Upper lobe of left lung (tissue), 6 donors: ENCODE data around the gene SFT2D1. TPM values are rescaled to one million over a fixed set of nuclear protein-coding genes. Genes with fewer than 3 reads are reported as not detected.

Source experiments
- ATAC-seq, 2 donors: fragments of 200-7000 bp; cut with Tn5 transposase; one replicate each; pipeline ENCODE4 v1.9.1; 2022; ENCODE audit warnings: mild to moderate bottlenecking in 2 of 2, moderate library complexity in 2 of 2; ENCODE audit not compliant: low FRiP score in 2 of 2
- DNase-seq, 2 donors: peaks; one replicate each; pipeline ENCODE4 v3.0.0-alpha.2; 2019 to 2020
- H3K27ac ChIP-seq, 4 donors: fragments of 200-600 bp; sonication (generic); one replicate each; pipeline ENCODE4 v1.5.1; 2016 to 2019
- H3K27me3 ChIP-seq, 4 donors: fragments of 200-600 bp; sonication (generic); one replicate each; pipeline ENCODE4 v1.5.1; 2017 to 2019
- H3K36me3 ChIP-seq, 4 donors: fragments of 200-600 bp; sonication (generic); one replicate each; pipeline ENCODE4 v1.5.1; 2016 to 2019
- H3K4me1 ChIP-seq, 4 donors: fragments of 200-600 bp; sonication (generic); one replicate each; pipeline ENCODE4 v1.5.1; 2018 to 2019
- H3K4me3 ChIP-seq, 4 donors: fragments of 200-600 bp; sonication (generic); one replicate each; pipeline ENCODE4 v1.5.1; 2017 to 2019; ENCODE audit warnings: mild to moderate bottlenecking in 2 of 4, moderate library complexity in 1 of 4
- H3K9me3 ChIP-seq, 4 donors: fragments of 200-600 bp; sonication (generic); one replicate each; pipeline ENCODE4 v1.5.1; 2018 to 2019
- CTCF ChIP-seq, 6 experiments: fragments of 450-650 bp in 4 of 6; fragments of 200-600 bp in 2 of 6; sonication (generic) in 2 of 6; IDR thresholded peaks; one replicate each; pipeline ENCODE4 v1.5.1; 2016 to 2019; ENCODE audit warnings: antibody characterized with exemption in 6 of 6
- EP300 ChIP-seq, 4 donors: sonication (generic); formaldehyde crosslinking; IDR thresholded peaks; one replicate each; pipeline ENCODE4 v1.5.1; 2017; ENCODE audit warnings: antibody characterized with exemption in 4 of 4, control low read depth in 2 of 4
- POLR2A ChIP-seq, 4 donors: fragments of 450-650 bp; IDR thresholded peaks; one replicate each; pipeline ENCODE4 v1.5.1; 2016 to 2017; ENCODE audit warnings: antibody characterized with exemption in 4 of 4, mild to moderate bottlenecking in 2 of 4
- POLR2AphosphoS5 ChIP-seq, 2 donors: sonication (generic); formaldehyde crosslinking; IDR thresholded peaks; one replicate each; pipeline ENCODE4 v1.5.1; 2017; ENCODE audit warnings: antibody characterized with exemption in 2 of 2
- WGBS, 2 donors: methylation state at CpG; one replicate each; pipeline ENCODE4 v1.1.5; 2017 to 2018; 5-methylcytosine and 5-hydroxymethylcytosine counted together
- total RNA-seq, 6 donors: library from RNA; depleted of rRNA in 4 of 6; stranded (reverse); fragments of >200 nt in 4 of 6; gene quantifications; one replicate each; pipeline versions ENCODE4 v1.1.0 to v1.2.1, GENCODE V29; 2016 to 2021
- donor health status: DM: no; HTN: no; CAD: no; lungs with moderate emphysema.
- donor health status: DM: no; HTN: yes; CAD: no; lungs with severe emphysema.

The SFT2D1 gene
- total RNA-seq, 6 donors from 2014 or later, result 8.4 to 56.5 (median 44.9) TPM

- Histone ChIP-seq H3K4me1 (peaks cover under 1 to 5% (median 4%) of the 10 kb centered on the region in 4 donors), H3K9me3 (no peaks in the 10 kb centered on the region), H3K27me3 (peaks cover 0 to 12% (median 3%) of the 10 kb centered on the region in 4 donors), H3K36me3 (no peaks in the 10 kb centered on the region), H3K4me3 (no peak overlapping the region), H3K27ac (no peak overlapping the region)
- ATAC-seq (no peak), DNase-seq (no peak)
- WGBS, 2 donors, result 88 to 90% methylated on average over 17 of the region's 17 CpGs
- TF ChIP-seq POLR2AphosphoS5 (IDR thresholded peaks at IDR 0.05), result no peak
- TF ChIP-seq CTCF (IDR thresholded peaks at IDR 0.05), result no peak
- TF ChIP-seq EP300 (IDR thresholded peaks at IDR 0.05), result no peak
- TF ChIP-seq POLR2A (IDR thresholded peaks at IDR 0.05), result no peak
Measured at GRCh38 chr6:166301611-166302529, 40.5 kb downstream of the SFT2D1 start.

DNA sequence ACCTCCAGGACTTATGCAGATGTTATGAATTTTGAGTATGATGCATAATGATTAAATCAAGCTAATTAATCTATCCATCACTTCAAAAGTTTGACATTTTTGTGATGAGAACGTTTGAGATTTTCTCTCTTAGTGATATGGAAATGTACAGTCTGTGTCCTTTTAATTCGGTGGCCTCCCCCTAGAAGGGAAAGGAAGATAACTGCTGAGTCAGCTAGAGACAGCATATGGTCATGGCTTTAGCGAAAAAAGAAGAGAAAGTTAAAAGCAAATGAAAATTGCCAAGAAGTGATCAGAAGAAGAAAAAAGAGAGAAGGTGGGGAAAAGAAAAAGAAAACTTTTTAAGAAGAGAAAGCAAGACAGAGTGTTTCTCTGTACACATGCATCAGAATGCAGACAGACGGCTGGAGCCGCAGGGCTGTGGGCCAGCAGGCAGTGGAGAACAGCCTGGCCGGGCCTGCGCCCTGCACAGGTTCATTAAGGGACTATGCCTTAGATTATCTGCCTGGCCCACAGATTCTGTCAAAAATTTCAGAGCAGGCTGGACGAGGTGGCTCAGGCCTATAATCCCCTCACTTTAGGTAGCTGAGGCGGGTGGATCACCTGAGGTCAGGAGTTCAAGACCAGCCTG is 41.9 kb downstream of the SFT2D1 start:
- TF ChIP-seq POLR2AphosphoS5 (IDR thresholded peaks at IDR 0.05), result no peak
- TF ChIP-seq POLR2A (IDR thresholded peaks at IDR 0.05), result no peak
- TF ChIP-seq EP300 (IDR thresholded peaks at IDR 0.05), result no peak
- no peak for TF ChIP-seq CTCF (IDR thresholded peaks at IDR 0.05)
- WGBS, 2 donors, result 83 to 85% methylated on average over 9 of the region's 9 CpGs
- no peaks in the 10 kb centered on the region for H3K4me1 ChIP-seq
- DNase-seq (no peak), ATAC-seq (no peak)
- H3K4me3 ChIP-seq, result no peak overlapping the region
- no peaks in the 10 kb centered on the region for H3K9me3 ChIP-seq
- no peaks in the 10 kb centered on the region for H3K36me3 ChIP-seq
- no peak overlapping the region for H3K27ac ChIP-seq
- H3K27me3 ChIP-seq, result peaks cover 0 to under 1% (median 0%) of the 10 kb centered on the region in 4 donors

DNA sequence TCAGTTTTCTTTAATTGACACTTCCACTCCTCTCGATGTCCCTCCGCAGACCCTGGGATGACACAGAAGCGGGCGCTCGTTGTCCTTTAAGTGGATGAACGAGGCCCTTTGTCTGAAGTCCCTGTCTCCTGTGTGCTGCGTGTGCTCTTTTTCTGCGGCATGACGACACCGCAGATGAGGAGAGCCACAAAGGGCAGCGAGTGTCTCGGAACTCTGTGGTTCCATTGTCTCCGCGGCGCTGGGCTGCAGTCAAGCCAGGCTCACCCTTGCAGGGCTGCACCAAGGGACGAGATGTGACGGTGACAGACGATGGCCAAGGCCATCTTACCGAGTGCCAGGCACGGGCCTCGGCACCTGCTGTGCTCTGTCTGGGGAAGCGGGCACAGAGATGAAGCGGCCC is 44.7 kb downstream of the SFT2D1 start:
- 95 to 96% methylated on average over 23 of the region's 23 CpGs for WGBS, 2 donors
- peak in 1 of 2 donors; percentile 54 for DNase-seq
- Histone ChIP-seq H3K27me3 (no peaks in the 10 kb centered on the region), H3K4me1 (no peaks in the 10 kb centered on the region), H3K36me3 (no peaks in the 10 kb centered on the region), H3K27ac (no peak overlapping the region), H3K9me3 (no peaks in the 10 kb centered on the region), H3K4me3 (no peak overlapping the region)
- no peak for TF ChIP-seq EP300 (IDR thresholded peaks at IDR 0.05)
- no peak for TF ChIP-seq POLR2A (IDR thresholded peaks at IDR 0.05)
- TF ChIP-seq POLR2AphosphoS5 (IDR thresholded peaks at IDR 0.05), result no peak
- ATAC-seq, result peak in 1 of 2 donors; percentile 31

DNA sequence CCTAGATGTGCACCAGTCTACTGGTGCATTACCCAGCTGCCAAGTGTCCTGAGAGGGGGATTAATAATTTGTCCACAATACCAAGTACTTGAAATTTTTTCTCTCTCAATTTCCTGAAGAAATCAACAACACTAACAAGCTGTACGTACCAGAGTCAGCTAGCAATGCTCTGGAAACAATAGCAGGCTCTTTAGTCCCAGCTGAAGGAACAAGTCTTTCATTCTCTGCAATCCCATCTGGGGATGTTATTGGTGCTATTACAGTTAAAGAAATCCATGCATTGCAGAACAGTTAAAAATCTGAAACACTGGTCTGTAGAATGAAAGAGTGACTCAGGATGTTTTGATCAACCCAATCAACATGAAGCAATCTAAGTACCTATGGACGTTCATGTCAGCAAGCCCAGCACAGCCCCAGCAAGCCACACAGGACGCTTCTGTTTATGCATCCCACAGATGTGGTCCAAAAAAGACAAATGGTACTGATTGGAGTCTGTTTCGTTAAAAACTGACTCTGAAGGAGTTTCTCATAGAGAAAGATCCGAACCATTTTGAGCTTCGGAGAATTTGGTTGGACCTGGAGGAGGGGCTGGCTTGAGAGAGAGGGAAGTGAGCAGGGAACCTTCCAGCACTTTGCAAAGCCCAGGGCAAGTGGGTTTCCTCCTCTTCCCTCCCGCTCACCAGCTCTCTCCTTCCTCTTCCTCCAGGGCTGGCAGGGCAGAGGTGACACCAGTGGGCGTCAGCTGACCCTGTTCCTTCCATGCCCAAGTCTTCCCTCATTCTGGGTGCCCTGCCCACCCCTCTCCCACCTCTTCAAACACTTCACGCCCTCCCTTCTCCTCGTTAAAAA is 46.1 kb downstream of the SFT2D1 start:
- ATAC-seq (no peak), DNase-seq (no peak)
- TF ChIP-seq POLR2A (IDR thresholded peaks at IDR 0.05) (no peak), POLR2AphosphoS5 (IDR thresholded peaks at IDR 0.05) (no peak), CTCF (IDR thresholded peaks at IDR 0.05) (no peak), EP300 (IDR thresholded peaks at IDR 0.05) (no peak)
- Histone ChIP-seq H3K9me3 (no peaks in the 10 kb centered on the region), H3K36me3 (no peaks in the 10 kb centered on the region), H3K27ac (no peak overlapping the region), H3K27me3 (no peaks in the 10 kb centered on the region), H3K4me1 (no peaks in the 10 kb centered on the region), H3K4me3 (no peak overlapping the region)
- 77 to 83% methylated on average over 10 of the region's 10 CpGs for WGBS, 2 donors
